ENCODE measurements around the gene MLPH.
"Not testable (repeated sequence)": the region's sequence is repeated elsewhere in the genome, so short reads cannot be mapped to it uniquely, and the experiment has no call there.

MLPH gene

GRCh38 chr2:237581751-237582746, 95.0 kb downstream of the MLPH start:
- peak; percentile 72 for DNase-seq (ENCODE audit: low read depth, low spot score)

GRCh38 chr2:237583385-237584295, 96.6 kb downstream of the MLPH start:
- DNase-seq (ENCODE audit: low read depth, low spot score): no peak

- DNase-seq (ENCODE audit: low read depth, low spot score): no peak
Observed at GRCh38 chr2:237585590-237586221, 98.7 kb downstream of the MLPH start.

- no peak for DNase-seq (ENCODE audit: low read depth, low spot score)
Observed at GRCh38 chr2:237588044-237588696, 101.1 kb downstream of the MLPH start.

GRCh38 chr2:237590272-237591140, 103.5 kb downstream of the MLPH start, which contains the start of gene RAB17:
Gene RAB17, minus strand, starts transcription at chr2:237590734. Its CDS starts 4,580 bp downstream, at chr2:237586154.
- DNase-seq (ENCODE audit: low read depth, low spot score): peak; percentile 65

- no peak for DNase-seq (ENCODE audit: low read depth, low spot score)
Observed at GRCh38 chr2:237591141-237591881, 104.3 kb downstream of the MLPH start.

- no peak for DNase-seq (ENCODE audit: low read depth, low spot score)
Observed at GRCh38 chr2:237592425-237592980, 105.5 kb downstream of the MLPH start.

GRCh38 chr2:237593036-237593435, 106.0 kb downstream of the MLPH start:
- no peak for DNase-seq (ENCODE audit: low read depth, low spot score)

GRCh38 chr2:237593596-237594320, 106.7 kb downstream of the MLPH start:
- DNase-seq (ENCODE audit: low read depth, low spot score): no peak

GRCh38 chr2:237594514-237594871, 107.4 kb downstream of the MLPH start:
- DNase-seq (ENCODE audit: low read depth, low spot score): no peak

- DNase-seq (ENCODE audit: low read depth, low spot score): not testable (repeated sequence)
Observed at GRCh38 chr2:237595829-237596519, 108.9 kb downstream of the MLPH start.

GRCh38 chr2:237596520-237597195, 109.6 kb downstream of the MLPH start:
- no peak for DNase-seq (ENCODE audit: low read depth, low spot score)

- no peak for DNase-seq (ENCODE audit: low read depth, low spot score)
Observed at GRCh38 chr2:237597196-237598145, 110.4 kb downstream of the MLPH start.

- no peak for DNase-seq (ENCODE audit: low read depth, low spot score)
Observed at GRCh38 chr2:237598468-237599208, 111.6 kb downstream of the MLPH start.

GRCh38 chr2:237599465-237600110, 112.5 kb downstream of the MLPH start:
- no peak for DNase-seq (ENCODE audit: low read depth, low spot score)
